K562 (cell line): ENCODE data around the gene IRF2BP1. TPM values are rescaled to one million over a fixed set of nuclear protein-coding genes. Genes with fewer than 3 reads are reported as not detected.

Experiments
- BMI1 ChIP-seq: fragments of 150-350 bp; IDR thresholded peaks from 2 replicates; pipeline ENCODE4 v1.6.1; 2014; ENCODE audit warnings: low read length
- CHD1 ChIP-seq: fragments of 200-600 bp; sonication (generic); IDR thresholded peaks from one replicate; pipeline ENCODE4 v1.6.1; 2012; ENCODE audit warnings: mild to moderate bottlenecking, moderate library complexity, low read length, inconsistent platforms
- HDGF ChIP-seq: fragments of 450-650 bp; IDR thresholded peaks from 2 replicates; pipeline ENCODE4 v1.6.1; 2016
- L3MBTL2 ChIP-seq: fragments of 450-650 bp; IDR thresholded peaks from 2 replicates; pipeline ENCODE4 v1.6.1; 2016; ENCODE audit warnings: mild to moderate bottlenecking, moderate library complexity
- MED1 ChIP-seq: sonication (generic); formaldehyde crosslinking; IDR thresholded peaks from 2 replicates; pipeline ENCODE4 v1.8.1; 2023; ENCODE audit warnings: missing genetic modification reagents, borderline replicate concordance
- NEUROD1 ChIP-seq: fragments of 150-350 bp; IDR thresholded peaks from 2 replicates; pipeline ENCODE4 v1.6.1; 2014; ENCODE audit warnings: borderline replicate concordance, low read length, low read depth; ENCODE audit not compliant: partially characterized antibody
- NUFIP1 ChIP-seq: fragments of 450-650 bp; IDR thresholded peaks from 2 replicates; pipeline ENCODE4 v1.6.1; 2018; ENCODE audit not compliant: partially characterized antibody
- PHF8 ChIP-seq: fragments of 200-600 bp; sonication (generic); IDR thresholded peaks from 2 replicates; pipeline ENCODE4 v1.6.1; 2012; ENCODE audit warnings: mixed run types, mild to moderate bottlenecking, inconsistent platforms, low read length, moderate library complexity, borderline replicate concordance
- SIN3B ChIP-seq: fragments of 450-650 bp; IDR thresholded peaks from 2 replicates; pipeline ENCODE4 v1.6.1; 2017; ENCODE audit warnings: low read depth, mild to moderate bottlenecking, moderate library complexity
- SMARCA5 ChIP-seq: fragments of 450-650 bp; IDR thresholded peaks from 2 replicates; pipeline ENCODE4 v1.6.1; 2016
- SUPT5H ChIP-seq: fragments of 450-650 bp; IDR thresholded peaks from 2 replicates; pipeline ENCODE4 v1.6.1; 2016
- ZC3H8 ChIP-seq: fragments of 450-650 bp; IDR thresholded peaks from 2 replicates; pipeline ENCODE4 v1.6.1; 2017
- ZNF444 ChIP-seq: fragments of 250-450 bp; sonication (Bioruptor Pico); IDR thresholded peaks from 2 replicates; pipeline ENCODE4 v1.4.0; 2020; ENCODE audit warnings: mild to moderate bottlenecking, moderate library complexity
- ZNF445 ChIP-seq: fragments of 250-450 bp; sonication (Bioruptor Pico); IDR thresholded peaks from 2 replicates; pipeline ENCODE4 v1.4.0; 2020; ENCODE audit warnings: low read depth, mild to moderate bottlenecking, moderate library complexity
- ZNF764 ChIP-seq: fragments of 250-450 bp; sonication (Bioruptor Pico); IDR thresholded peaks from 2 replicates; pipeline ENCODE4 v1.4.0; 2020; ENCODE audit warnings: low read depth, mild to moderate bottlenecking, moderate library complexity
- polyA plus RNA-seq, 8 experiments: library from polyadenylated mRNA; depleted of rRNA in 4 of 8; stranded (reverse) in 5 of 8; unstranded in 3 of 8; fragments of >200 nt; fragmentation: Nextera tagmentation in 2 of 8; fragmentation: Illumina TruSeq in 1 of 8; extraction: Ambion mirVana in 2 of 8; extraction: Trizol in 1 of 8; gene quantifications; 2 replicates each; pipeline versions ENCODE4 v1.2.1 to v1.2.3, GENCODE V29; 2011 to 2014; ENCODE audit warnings: inconsistent platforms in 1 of 8, missing spikeins in 1 of 8
- total RNA-seq, 7 experiments: library from RNA; depleted of rRNA in 6 of 7; stranded (reverse); fragments of >200 nt in 6 of 7; fragmentation: Illumina TruSeq in 2 of 7; extraction: Trizol in 2 of 7; gene quantifications; 2 replicates each; pipeline versions ENCODE4 v1.2.1 to v1.2.3, GENCODE V29; 2011 to 2021; ENCODE audit warnings: low replicate concordance in 1 of 7
- TF ChIP-seq, protein P1 (sequence below): IDR thresholded peaks from 2 replicates; pipeline ENCODE4 v1.6.1; 2011; ENCODE audit warnings: borderline replicate concordance, low read depth, mild to moderate bottlenecking, moderate library complexity, low read length; ENCODE audit not compliant: insufficient read depth, poor library complexity, severe bottlenecking
- TF ChIP-seq, protein P2 (sequence below): fragments of 250-450 bp; sonication (Bioruptor Pico); IDR thresholded peaks from 2 replicates; pipeline ENCODE4 v1.9.0; 2021; ENCODE audit warnings: mild to moderate bottlenecking
- TF ChIP-seq, protein P3 (sequence below), 2 experiments: fragments of 450-650 bp in 1 of 2; IDR thresholded peaks; 2 replicates each; pipeline ENCODE4 v1.6.1; 2011 to 2017; ENCODE audit warnings: low read depth in 2 of 2, antibody characterized with exemption in 1 of 2, borderline replicate concordance in 1 of 2, low read length in 1 of 2, mild to moderate bottlenecking in 1 of 2, mixed read lengths in 1 of 2; ENCODE audit not compliant: control insufficient read depth in 1 of 2
- TF ChIP-seq, protein P4 (sequence below): fragments of 150-350 bp; IDR thresholded peaks from 2 replicates; pipeline ENCODE4 v1.6.1; 2014; ENCODE audit warnings: low read depth, mild to moderate bottlenecking, low read length, borderline replicate concordance

IRF2BP1 gene
- total and polyA plus RNA-seq, 9 of the 15 experiments (the other 6 are each of a cell fraction or from before 2014, with no cell fraction given): 0.61 to 35.9 (median 3.5) TPM

DNA sequence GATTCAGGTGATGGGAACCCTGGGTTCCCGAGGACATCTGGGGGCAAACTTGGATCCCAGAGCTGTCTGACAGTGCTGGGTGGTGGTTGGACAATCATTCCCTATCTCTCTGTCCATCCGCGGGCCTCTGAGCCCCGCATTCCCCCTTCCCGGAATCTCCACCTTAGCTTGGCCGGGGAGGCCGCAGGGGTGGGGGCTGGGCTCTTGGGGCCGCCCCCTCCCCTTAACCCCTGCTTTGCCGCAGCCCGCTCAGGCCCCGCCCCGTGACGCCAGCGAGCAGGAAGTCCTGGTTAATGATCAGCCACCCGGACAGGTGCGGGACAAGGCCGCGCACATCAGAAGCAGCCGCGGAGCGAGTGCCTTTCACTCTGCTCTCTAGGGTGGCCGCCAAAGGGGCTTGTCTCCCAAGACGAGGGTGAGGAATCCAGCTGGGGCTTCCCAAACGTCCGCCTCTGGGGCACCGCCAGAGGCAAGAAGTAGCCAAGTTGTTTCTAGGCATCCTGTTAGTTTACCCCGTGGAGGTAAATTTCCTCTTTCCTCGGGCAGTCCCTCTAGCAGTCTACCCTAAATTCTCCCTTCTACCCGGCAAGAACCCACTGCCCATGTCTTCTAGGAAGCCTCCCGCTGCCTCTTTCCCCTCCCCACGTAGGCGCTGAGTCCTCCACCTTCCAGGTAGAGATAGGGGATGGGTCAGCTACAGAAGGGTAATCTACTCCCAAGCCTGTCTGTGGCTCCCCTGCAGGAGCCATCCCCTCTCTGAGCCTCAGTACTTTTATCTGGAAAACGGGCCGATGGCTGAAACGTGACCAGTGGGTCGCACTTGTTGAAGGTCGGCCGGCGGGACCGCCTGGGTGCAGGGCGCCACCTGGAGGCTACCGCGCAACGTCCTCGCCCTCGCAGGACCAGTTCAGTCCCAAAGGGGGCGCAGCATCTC, 3.0 kb downstream of the IRF2BP1 start (continued):
- peak; percentile 59 for TF ChIP-seq CHD1
- TF ChIP-seq BMI1: no peak
- TF ChIP-seq, protein P1, sequence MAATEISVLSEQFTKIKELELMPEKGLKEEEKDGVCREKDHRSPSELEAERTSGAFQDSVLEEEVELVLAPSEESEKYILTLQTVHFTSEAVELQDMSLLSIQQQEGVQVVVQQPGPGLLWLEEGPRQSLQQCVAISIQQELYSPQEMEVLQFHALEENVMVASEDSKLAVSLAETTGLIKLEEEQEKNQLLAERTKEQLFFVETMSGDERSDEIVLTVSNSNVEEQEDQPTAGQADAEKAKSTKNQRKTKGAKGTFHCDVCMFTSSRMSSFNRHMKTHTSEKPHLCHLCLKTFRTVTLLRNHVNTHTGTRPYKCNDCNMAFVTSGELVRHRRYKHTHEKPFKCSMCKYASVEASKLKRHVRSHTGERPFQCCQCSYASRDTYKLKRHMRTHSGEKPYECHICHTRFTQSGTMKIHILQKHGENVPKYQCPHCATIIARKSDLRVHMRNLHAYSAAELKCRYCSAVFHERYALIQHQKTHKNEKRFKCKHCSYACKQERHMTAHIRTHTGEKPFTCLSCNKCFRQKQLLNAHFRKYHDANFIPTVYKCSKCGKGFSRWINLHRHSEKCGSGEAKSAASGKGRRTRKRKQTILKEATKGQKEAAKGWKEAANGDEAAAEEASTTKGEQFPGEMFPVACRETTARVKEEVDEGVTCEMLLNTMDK: peak; percentile 98
- peak; percentile 41; the same call in 1 of the 2 replicates for TF ChIP-seq PHF8
- TF ChIP-seq ZNF445: no peak
- no peak for TF ChIP-seq MED1
- TF ChIP-seq, protein P2, sequence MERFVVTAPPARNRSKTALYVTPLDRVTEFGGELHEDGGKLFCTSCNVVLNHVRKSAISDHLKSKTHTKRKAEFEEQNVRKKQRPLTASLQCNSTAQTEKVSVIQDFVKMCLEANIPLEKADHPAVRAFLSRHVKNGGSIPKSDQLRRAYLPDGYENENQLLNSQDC: no peak; the same call in 1 of the 2 replicates
- peak; percentile 69 for TF ChIP-seq NEUROD1
- TF ChIP-seq HDGF: peak; percentile 94
- TF ChIP-seq ZC3H8: no peak
- TF ChIP-seq SMARCA5: peak; percentile 96
- 0 out of 2 replicates have a peak, but pooled peaks have one; percentile 7 for TF ChIP-seq ZNF444
- no peak for TF ChIP-seq NUFIP1
- TF ChIP-seq SUPT5H: peak; percentile 55; the same call in 1 of the 2 replicates
- no peak for TF ChIP-seq ZNF764 (CRISPR knock-in tag)
- 0 out of 2 replicates have a peak, but pooled peaks have one; percentile 13 for TF ChIP-seq SIN3B
- TF ChIP-seq, protein P3, sequence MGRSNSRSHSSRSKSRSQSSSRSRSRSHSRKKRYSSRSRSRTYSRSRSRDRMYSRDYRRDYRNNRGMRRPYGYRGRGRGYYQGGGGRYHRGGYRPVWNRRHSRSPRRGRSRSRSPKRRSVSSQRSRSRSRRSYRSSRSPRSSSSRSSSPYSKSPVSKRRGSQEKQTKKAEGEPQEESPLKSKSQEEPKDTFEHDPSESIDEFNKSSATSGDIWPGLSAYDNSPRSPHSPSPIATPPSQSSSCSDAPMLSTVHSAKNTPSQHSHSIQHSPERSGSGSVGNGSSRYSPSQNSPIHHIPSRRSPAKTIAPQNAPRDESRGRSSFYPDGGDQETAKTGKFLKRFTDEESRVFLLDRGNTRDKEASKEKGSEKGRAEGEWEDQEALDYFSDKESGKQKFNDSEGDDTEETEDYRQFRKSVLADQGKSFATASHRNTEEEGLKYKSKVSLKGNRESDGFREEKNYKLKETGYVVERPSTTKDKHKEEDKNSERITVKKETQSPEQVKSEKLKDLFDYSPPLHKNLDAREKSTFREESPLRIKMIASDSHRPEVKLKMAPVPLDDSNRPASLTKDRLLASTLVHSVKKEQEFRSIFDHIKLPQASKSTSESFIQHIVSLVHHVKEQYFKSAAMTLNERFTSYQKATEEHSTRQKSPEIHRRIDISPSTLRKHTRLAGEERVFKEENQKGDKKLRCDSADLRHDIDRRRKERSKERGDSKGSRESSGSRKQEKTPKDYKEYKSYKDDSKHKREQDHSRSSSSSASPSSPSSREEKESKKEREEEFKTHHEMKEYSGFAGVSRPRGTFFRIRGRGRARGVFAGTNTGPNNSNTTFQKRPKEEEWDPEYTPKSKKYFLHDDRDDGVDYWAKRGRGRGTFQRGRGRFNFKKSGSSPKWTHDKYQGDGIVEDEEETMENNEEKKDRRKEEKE (IDR thresholded peaks at IDR 0.05; ENCODE audit: borderline replicate concordance in 1 of 2, control insufficient read depth in 1 of 2, low read depth in 2 of 2, low read length in 1 of 2): no peak
- TF ChIP-seq, protein P4, sequence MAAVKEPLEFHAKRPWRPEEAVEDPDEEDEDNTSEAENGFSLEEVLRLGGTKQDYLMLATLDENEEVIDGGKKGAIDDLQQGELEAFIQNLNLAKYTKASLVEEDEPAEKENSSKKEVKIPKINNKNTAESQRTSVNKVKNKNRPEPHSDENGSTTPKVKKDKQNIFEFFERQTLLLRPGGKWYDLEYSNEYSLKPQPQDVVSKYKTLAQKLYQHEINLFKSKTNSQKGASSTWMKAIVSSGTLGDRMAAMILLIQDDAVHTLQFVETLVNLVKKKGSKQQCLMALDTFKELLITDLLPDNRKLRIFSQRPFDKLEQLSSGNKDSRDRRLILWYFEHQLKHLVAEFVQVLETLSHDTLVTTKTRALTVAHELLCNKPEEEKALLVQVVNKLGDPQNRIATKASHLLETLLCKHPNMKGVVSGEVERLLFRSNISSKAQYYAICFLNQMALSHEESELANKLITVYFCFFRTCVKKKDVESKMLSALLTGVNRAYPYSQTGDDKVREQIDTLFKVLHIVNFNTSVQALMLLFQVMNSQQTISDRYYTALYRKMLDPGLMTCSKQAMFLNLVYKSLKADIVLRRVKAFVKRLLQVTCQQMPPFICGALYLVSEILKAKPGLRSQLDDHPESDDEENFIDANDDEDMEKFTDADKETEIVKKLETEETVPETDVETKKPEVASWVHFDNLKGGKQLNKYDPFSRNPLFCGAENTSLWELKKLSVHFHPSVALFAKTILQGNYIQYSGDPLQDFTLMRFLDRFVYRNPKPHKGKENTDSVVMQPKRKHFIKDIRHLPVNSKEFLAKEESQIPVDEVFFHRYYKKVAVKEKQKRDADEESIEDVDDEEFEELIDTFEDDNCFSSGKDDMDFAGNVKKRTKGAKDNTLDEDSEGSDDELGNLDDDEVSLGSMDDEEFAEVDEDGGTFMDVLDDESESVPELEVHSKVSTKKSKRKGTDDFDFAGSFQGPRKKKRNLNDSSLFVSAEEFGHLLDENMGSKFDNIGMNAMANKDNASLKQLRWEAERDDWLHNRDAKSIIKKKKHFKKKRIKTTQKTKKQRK: no peak
- TF ChIP-seq L3MBTL2: peak; percentile 65
